ENCODE measurements around the gene CACNA1C. TPM values are rescaled to one million over a fixed set of nuclear protein-coding genes. Genes with fewer than 3 reads are reported as not detected.

CACNA1C gene
- total RNA-seq, 1 experiment from 2014 or later = not detected

DNA sequence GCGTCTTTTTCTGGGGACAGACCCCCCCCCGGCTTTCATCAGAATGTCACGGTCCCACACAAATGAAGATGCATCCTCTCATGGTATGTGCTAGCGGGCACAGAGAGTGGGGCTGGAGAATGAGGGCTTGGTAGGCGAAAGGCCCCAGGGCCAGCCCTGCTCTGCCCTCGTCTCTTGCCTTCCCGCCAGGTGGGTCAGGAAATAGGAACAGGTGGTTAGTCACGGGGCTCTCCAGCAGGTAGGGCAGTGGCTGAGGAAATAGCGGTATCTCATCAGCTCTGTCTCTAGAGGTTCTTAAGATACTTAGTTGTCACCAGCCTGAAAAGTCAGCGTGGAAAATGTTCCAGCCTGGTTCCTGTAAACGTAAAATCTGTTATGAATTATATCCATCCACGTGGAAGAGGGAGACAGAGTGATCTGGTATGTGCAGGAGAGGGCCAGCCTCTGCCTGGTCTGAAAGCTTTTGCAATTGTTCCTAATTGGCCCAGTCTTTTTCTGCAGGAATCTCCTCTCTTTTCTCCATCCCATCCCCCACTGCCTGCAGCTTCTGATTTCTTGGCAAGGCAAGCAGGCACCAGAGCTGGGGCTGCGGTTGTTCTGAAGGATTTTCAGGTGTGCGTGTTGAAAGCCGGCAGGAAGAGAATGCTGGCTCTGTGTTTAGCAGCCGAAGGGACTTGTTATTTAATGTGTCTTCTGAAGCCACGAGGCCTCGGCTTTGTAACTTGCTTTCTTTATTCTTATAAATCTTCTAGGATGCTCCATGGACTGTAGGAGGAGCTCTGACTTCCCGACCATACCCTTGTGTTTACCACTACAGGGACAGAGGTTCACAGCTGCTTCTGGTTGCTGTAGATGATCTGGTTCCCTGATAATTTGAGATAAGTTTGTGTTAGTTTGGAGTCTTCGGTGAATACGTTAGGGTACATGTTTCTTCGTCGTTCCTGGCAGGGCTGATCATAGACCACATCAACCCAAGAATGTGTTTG is 131.1 kb downstream of the CACNA1C start:
- Histone ChIP-seq H3K9me3 (ENCODE audit: insufficient read depth, low read depth) (no peaks in the 10 kb centered on the region), H3K4me1 (replicated peaks; ENCODE audit: insufficient read depth) (no peaks in the 10 kb centered on the region), H3K9me2 (ENCODE audit: insufficient read depth) (no peaks in the 10 kb centered on the region), H3K4me3 (no peak overlapping the region), H3K79me2 (ENCODE audit: low read depth) (no peaks in the 10 kb centered on the region), H3K4me2 (no peak overlapping the region), H2AFZ (no peak overlapping the region), H4K20me1 (ENCODE audit: insufficient read depth) (no peaks in the 10 kb centered on the region), H3K36me3 (ENCODE audit: low read depth) (no peaks in the 10 kb centered on the region), H3F3A (ENCODE audit: insufficient read depth, low read depth) (no peaks in the 10 kb centered on the region), H3K27ac (no peak overlapping the region), H3K27me3 (ENCODE audit: insufficient read depth, low read depth) (peaks cover 100% of the 10 kb centered on the region)
- POLR2A ChIA-PET (ENCODE audit: unreplicated experiment) = no interaction called here
- intact Hi-C loops (cut with micrococcal nuclease; ENCODE audit: unreplicated experiment) = no loop called here
- CTCF ChIA-PET = no interaction called here
- no peak for DNase-seq
- no TSS peak for BruUV-seq (replicated peaks)
- TF ChIP-seq, protein P1, sequence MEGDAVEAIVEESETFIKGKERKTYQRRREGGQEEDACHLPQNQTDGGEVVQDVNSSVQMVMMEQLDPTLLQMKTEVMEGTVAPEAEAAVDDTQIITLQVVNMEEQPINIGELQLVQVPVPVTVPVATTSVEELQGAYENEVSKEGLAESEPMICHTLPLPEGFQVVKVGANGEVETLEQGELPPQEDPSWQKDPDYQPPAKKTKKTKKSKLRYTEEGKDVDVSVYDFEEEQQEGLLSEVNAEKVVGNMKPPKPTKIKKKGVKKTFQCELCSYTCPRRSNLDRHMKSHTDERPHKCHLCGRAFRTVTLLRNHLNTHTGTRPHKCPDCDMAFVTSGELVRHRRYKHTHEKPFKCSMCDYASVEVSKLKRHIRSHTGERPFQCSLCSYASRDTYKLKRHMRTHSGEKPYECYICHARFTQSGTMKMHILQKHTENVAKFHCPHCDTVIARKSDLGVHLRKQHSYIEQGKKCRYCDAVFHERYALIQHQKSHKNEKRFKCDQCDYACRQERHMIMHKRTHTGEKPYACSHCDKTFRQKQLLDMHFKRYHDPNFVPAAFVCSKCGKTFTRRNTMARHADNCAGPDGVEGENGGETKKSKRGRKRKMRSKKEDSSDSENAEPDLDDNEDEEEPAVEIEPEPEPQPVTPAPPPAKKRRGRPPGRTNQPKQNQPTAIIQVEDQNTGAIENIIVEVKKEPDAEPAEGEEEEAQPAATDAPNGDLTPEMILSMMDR (conservative IDR thresholded peaks at IDR 0.05) = no peak
- no peak for TF ChIP-seq EZH2 (IDR thresholded peaks at IDR 0.05; ENCODE audit: low read depth)

DNA sequence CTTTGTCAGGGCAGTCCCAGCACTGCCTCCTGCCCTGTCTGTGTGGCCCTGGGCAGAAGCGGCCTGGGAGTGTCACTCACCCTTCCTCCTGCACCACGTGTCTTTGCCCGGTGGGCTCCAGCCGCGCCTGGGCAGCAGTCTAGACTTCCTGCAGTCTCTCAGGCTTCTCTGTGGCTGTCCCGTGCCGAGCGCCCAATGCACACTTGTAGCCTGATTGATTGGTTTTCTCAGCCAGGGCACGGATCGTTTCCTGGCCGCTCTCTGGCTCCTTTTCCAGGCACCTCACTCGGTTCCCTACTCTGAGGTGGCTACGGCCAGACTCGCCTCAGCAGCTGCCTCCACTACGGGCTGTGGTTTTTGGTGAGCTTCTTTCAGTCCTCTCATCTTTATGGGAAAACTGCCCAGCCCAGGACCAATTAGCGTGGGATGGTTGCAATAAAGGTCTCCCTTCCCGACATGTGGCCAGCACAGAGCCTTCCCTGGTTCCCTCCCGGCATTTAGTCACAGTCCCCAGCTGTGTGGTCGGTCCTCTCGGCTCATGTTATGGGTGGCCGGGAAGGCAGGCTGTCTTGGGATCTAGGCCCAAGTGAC is 133.1 kb downstream of the CACNA1C start:
- Histone ChIP-seq H3K9me2 (ENCODE audit: insufficient read depth) (no peaks in the 10 kb centered on the region), H4K20me1 (ENCODE audit: insufficient read depth) (no peaks in the 10 kb centered on the region), H3F3A (ENCODE audit: insufficient read depth, low read depth) (no peaks in the 10 kb centered on the region), H3K4me1 (replicated peaks; ENCODE audit: insufficient read depth) (no peaks in the 10 kb centered on the region), H3K27me3 (ENCODE audit: insufficient read depth, low read depth) (peaks cover 100% of the 10 kb centered on the region), H3K36me3 (ENCODE audit: low read depth) (no peaks in the 10 kb centered on the region), H3K79me2 (ENCODE audit: low read depth) (no peaks in the 10 kb centered on the region), H3K4me3 (no peak overlapping the region), H3K4me2 (no peak overlapping the region), H2AFZ (no peak overlapping the region), H3K9me3 (ENCODE audit: insufficient read depth, low read depth) (no peaks in the 10 kb centered on the region), H3K27ac (no peak overlapping the region)
- POLR2A ChIA-PET (ENCODE audit: unreplicated experiment) = no interaction called here
- BruUV-seq (replicated peaks) = no TSS peak
- intact Hi-C loops (cut with micrococcal nuclease; ENCODE audit: unreplicated experiment) = no loop called here
- DNase-seq = no peak
- CTCF ChIA-PET = no interaction called here
- TF ChIP-seq, protein P1 (conservative IDR thresholded peaks at IDR 0.05) = no peak
- peak; percentile 91 for TF ChIP-seq EZH2 (IDR thresholded peaks at IDR 0.05; ENCODE audit: low read depth)

- ChIA-PET CTCF (no interaction called here), POLR2A (ENCODE audit: unreplicated experiment) (no interaction called here)
- Histone ChIP-seq H3K36me3 (ENCODE audit: low read depth) (no peaks in the 10 kb centered on the region), H3K4me2 (no peak overlapping the region), H3K9me2 (ENCODE audit: insufficient read depth) (no peaks in the 10 kb centered on the region), H3K27me3 (ENCODE audit: insufficient read depth, low read depth) (peaks cover 99% of the 10 kb centered on the region), H3K9me3 (ENCODE audit: insufficient read depth, low read depth) (no peaks in the 10 kb centered on the region), H3K79me2 (ENCODE audit: low read depth) (no peaks in the 10 kb centered on the region), H3K4me1 (replicated peaks; ENCODE audit: insufficient read depth) (no peaks in the 10 kb centered on the region), H3K27ac (no peak overlapping the region), H4K20me1 (ENCODE audit: insufficient read depth) (no peaks in the 10 kb centered on the region), H3F3A (ENCODE audit: insufficient read depth, low read depth) (no peaks in the 10 kb centered on the region), H2AFZ (no peak overlapping the region), H3K4me3 (no peak overlapping the region)
- no peak for TF ChIP-seq EZH2 (IDR thresholded peaks at IDR 0.05; ENCODE audit: low read depth)
- TF ChIP-seq, protein P1 (conservative IDR thresholded peaks at IDR 0.05) = no peak
- BruUV-seq (replicated peaks) = no TSS peak
- intact Hi-C loops (cut with micrococcal nuclease; ENCODE audit: unreplicated experiment) = no loop called here
- no peak for DNase-seq
Measured at GRCh38 chr12:2187195-2187945, 134.6 kb downstream of the CACNA1C start.

Data from PC-9 (cell line).